HS-27A (cell line): ENCODE data around the gene EIF3F.
A peak's percentile ranks its signal among the peaks of the same experiment; 100 is the strongest.

Experiments
- DNase-seq: peaks from one replicate; pipeline ENCODE4 v3.0.0-alpha.2; 2012; ENCODE audit warnings: low read depth, missing footprints

The EIF3F gene

DNA sequence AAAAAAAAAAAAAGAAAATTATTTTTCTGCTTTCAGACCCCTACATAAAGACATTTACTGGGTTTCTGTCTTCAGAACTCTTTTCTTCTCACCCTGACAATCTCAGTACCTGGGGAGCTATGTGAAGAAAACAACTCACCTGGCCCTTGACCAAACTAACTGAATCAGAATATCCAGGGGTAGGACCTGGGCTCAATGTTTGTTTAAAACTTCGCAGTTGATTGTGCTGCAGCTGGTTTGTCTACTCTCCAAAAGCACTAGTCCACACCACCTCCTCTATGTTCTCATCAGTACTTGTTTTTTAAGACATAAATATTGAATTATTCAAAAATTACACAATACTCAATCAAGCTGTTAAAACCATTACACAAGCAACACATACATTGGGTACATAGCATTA is 34.8 kb downstream of the EIF3F start:
- DNase-seq: no peak

- no peak for DNase-seq
Observed at GRCh38 chr11:8022876-8023275, 35.7 kb downstream of the EIF3F start.

DNA sequence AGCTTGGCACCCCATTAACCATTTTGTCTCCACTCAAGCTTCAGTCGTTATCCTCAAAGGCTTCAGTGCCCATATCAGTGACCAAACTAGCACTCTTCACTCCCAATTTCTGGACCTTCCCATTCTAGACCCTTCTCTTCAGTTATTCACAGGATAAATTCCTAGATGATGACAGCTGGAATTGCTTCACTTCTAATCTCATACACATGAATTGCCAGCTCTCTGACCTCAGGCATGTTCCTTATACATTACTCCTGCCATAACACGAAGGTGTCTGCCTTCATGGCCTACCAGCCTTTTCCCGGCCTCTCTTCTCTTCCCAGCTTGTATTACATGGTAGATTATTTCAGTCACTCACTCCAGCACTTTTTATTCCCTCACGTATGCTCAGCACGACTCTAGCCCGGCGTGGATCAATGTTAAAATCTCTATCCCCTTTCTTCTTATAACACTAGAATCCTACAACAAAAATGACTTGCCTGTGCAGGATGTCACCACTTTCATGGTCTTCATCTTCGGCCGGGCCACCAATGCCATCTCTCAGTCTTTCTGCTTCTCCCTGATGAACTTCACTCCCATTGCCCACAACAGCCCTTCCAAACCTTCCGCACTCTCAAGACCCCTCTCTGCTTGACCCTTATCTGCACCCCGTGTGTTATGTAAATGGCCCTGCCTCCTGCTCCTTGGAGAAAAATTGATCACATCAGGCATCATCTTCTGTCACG is 36.9 kb downstream of the EIF3F start:
- DNase-seq: no peak

DNA sequence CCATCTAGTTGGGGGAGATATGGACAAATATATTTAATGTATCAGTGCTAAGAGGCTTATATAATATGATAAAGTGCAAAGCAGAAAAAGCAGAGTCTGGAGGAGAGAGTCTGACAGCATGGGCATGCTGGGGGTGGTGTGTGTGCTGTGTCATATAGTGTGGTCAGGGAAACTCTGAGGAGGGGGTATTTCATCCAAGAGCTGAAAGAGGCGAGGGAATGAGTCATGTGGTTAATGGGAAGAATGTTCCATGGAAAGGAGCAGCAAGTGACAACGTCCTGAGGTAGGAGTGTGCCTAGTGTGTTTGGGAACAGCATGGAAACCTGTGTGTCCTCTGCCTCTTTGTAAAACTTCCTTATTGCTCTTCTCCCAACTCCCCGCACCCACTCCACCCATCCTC is 38.0 kb downstream of the EIF3F start:
- no peak for DNase-seq

DNA sequence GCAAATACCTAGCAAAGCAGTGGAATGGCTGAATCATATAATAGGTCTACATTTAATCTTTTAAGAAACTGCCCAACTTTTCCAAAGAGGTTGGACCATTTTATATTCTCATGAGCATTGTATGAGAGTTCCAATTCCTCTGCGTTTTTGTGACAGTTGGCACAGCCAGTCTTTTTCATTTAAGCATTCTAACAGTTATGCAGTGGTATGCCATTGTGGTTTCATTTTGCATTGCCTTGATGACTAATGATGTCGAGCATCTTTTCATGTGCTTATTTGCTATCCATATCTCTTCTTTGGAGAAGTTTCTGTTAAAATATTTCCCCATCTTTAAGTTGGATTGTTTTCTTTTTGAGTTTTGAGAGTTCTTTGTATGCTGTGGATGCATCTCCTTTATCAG is 38.7 kb downstream of the EIF3F start:
- DNase-seq: peak; percentile 88

- DNase-seq: no peak
Observed at GRCh38 chr11:8026982-8027381, 39.8 kb downstream of the EIF3F start.

- no peak for DNase-seq
Observed at GRCh38 chr11:8028766-8029165, 41.6 kb downstream of the EIF3F start.

DNA sequence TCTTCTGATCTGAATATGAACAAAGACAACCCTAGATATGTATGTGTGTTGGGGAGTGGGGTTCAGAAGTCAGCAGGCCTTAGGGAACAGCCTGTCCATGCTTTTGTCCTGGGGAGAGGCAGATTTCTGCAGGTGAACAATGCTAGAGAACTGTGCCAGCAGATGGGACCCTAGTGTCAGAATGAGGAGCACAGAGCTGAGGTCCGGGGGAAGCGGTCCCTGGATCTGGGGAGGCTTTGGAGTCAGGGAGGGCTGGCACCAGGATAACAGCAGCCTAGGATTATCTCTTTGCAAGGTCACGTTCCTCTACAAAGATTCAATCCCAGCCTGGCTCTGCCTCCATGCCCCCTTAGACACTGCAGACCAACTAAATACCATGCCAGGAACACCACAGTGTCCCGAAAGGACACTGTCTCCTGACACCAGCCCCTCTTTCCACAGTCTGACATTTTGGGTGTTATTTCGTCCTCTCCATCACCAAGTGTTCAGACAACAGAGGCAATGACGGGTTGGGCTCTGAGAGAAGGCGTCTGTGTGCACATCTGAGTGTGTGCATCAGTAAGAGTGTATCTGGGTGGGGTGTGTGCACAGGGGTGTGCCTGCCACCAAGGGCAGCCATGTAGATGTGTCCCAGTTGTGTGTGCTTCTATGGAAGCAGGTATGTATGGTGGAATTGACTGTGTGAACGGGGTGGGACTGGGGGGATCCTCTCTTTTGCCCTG is 43.5 kb downstream of the EIF3F start:
- DNase-seq: no peak

- no peak for DNase-seq
Observed at GRCh38 chr11:8031248-8032115, 44.3 kb downstream of the EIF3F start.

- no peak for DNase-seq
Observed at GRCh38 chr11:8032122-8032521, 45.0 kb downstream of the EIF3F start.

DNA sequence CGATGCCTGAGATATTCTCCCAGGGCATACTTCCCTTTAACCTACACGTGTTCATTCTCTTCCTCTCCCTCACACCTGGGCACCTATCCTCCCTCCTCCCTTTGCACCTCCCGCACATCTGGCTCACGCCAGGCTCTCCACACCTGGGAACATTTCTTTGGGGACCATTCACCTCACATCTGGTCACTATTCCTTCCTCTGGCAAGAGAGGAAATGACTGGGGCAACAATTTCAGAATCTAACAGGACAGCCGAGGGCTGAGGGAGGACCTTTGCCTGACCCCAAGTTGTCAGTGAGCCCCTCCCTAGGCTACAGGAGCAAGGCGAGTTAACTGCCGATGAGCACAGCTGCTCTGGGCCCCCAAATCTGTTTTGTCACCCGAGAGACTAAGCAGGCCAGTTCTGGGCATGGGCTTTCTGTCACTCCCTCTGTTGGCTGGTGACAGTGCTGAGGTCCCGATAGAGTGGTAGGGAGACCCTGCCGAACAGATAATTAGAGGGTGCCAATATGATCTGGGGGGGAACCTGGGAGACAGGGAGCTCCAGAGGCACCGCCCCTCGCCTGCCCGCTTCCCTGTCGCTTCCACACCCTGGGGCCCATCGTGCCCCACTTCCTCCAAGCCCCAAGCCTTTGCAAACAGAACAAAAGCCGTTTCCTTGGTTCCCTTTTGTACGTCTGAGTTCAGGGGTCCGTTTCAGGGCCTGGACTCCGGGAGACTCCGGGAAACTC is 45.6 kb downstream of the EIF3F start:
- no peak for DNase-seq

DNA sequence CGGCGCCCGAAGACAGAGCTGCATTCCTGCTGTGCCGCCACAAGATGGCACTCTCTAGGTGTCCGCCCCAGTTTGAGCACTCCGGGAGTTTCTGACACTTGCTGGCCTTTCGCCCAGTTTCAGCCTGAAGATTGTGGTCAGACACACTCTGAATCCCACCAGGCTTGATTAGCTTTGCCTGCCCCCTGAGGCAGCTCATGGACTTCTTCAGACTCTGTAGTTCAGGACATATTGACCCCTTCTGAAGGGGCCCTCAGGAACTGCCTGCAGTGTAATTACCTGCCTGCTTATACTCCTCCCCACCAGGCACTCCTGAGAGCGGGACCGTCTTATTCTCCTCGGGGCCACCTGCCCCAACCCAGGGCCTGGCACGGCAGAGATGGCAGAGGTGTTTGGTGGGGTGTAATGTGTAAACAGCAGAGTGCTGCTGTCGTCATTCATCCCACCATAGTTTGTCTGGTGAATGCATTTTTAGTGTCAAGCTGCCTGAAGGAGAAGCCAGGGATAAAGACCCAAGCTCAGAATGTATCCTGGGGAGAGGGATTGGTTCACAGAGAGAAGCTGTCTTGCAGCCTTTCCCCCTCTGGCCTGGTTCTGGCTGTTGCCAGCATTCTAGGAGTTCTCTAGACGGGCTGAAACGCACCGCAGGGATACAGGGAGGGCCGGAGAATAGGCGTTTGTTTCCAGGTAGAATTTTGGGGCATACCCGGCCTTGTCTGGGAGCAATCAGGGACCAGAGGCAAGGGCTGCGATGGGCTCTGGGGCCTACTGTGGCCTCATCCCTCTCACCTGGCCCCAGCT is 46.4 kb downstream of the EIF3F start:
- peak; percentile 54 for DNase-seq

- no peak for DNase-seq
Observed at GRCh38 chr11:8034106-8034585, 47.0 kb downstream of the EIF3F start.

DNA sequence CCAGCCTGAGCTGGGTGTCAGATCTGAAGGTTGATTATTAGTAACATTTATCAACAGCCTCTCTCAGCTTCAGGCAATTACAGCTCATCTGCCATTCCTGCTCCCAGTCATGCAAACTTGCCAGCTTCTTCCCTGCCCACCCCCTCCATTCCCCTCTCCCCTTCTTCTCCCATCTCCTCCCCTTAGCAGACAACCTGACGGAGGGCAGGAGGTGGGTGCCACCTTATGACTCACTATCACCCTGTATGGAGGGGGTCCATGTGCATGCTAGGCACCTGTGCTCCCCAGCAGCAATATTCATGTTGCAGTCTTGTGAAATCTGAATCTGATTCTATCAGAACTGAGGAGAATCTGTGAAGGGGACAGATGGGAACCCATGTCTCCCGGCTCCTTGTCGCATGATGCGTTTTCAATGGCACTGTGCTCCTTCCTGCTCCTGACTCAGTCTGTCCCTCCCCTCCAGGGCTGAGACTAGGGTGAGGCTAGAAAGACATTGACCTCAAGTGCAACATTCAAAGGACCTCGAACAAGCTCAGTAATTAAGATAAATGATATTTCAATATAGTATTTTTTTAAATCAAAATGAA is 47.6 kb downstream of the EIF3F start:
- DNase-seq: no peak

DNA sequence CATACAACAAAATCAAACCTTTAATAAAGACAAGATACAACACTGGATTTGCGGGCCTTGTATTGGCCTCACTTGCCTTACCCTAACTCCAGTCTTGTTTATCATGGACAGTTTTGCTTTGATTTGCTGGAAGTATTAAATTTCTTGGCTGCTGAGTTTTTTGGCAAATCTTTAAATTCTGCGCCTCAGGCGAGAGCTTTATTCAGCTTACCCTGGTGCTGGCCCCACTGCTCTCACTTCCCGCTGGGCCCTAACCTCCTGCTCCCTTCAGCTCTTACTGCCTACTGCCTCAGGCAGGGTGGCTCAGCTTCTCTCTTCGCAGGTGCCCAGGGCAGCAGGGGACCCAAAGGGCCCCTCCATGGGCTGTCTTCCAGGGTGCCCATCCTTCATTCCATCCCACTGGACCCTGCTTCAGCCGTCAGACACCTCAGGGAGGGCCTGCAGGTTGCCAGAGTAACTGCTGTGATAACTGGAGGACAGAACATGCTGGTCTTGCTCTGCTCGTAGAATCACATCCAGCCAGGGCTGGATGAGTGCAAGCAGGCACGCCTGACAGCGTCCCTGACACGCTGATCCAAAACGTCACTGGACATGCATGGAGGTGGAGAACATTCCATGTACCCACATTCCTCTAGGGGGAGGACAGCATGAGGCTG is 48.2 kb downstream of the EIF3F start:
- no peak for DNase-seq

- no peak for DNase-seq
Observed at GRCh38 chr11:8036002-8036802, 49.1 kb downstream of the EIF3F start.

GRCh38 chr11:8036986-8037385 is 49.8 kb downstream of the EIF3F start:
- no peak for DNase-seq

- no peak for DNase-seq
Observed at GRCh38 chr11:8038393-8038792, 51.3 kb downstream of the EIF3F start.

GRCh38 chr11:8038811-8039529 is 51.8 kb downstream of the EIF3F start:
- DNase-seq: no peak
